ENCODE data around the gene TACC2.

The TACC2 gene

DNA sequence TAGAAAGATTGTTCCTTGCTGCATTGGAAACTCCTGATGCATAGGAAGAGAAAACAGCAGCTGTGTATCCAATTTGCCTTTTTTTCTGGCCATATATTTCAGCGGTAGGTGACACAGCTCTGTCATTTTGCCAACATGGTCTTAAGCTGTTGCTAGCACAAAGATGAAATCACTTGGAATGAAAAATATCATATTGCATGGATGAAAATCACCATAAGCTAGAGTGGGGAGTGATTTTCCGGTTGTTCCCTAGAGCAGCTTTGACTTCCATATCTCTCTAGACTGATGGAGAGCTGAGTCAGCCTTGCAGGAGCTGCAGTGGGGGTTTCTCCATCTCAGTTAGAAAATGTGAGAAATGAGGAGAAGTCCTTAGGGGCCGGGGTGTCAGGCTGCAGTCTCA lies 243.8 kb downstream of the TACC2 start:
- no peaks in the 10 kb centered on the region for H3K9me3 Mint-ChIP-seq
- no peak for DNase-seq
- peaks cover 6% of the 10 kb centered on the region for H3K4me1 Mint-ChIP-seq
- no peak overlapping the region for H3K4me3 Mint-ChIP-seq
- peaks cover 42% of the 10 kb centered on the region for H3K36me3 Mint-ChIP-seq (ENCODE audit: low read depth)
- TF ChIP-seq CTCF (IDR thresholded peaks at IDR 0.05) = no peak
- no peak overlapping the region for H3K27ac Mint-ChIP-seq
- peaks cover 3% of the 10 kb centered on the region for H3K27me3 Mint-ChIP-seq (ENCODE audit: low read depth, poor library complexity)

DNA sequence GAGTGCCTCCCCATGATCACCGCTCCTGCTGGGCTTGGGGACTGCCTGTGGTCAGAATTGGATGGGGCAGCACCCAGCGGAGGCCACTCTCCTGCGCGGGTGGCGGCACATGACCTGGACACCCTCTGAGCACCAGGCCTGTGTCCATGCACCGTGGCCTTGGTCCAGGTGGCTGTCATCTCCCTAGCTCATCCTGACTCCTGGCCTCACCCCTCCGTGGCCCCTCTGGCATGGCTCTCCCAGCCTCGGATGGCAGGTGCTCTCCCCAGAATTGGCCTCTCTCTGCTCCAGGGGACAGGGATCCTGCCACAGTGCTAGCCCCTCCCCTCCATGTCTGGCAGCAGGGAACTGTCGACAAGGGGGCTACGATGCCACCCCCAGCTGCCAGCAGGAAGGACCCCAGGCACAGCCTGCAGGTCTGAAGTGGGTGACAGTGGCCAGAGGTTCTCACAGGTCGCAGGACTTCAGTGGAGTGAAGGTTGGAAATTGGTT lies 244.9 kb downstream of the TACC2 start:
- Mint-ChIP-seq H3K4me3 (no peak overlapping the region), H3K27ac (no peak overlapping the region), H3K4me1 (peaks cover 6% of the 10 kb centered on the region), H3K27me3 (ENCODE audit: low read depth, poor library complexity) (peaks cover 3% of the 10 kb centered on the region), H3K36me3 (ENCODE audit: low read depth) (peaks cover 46% of the 10 kb centered on the region), H3K9me3 (no peaks in the 10 kb centered on the region)
- no peak for TF ChIP-seq CTCF (IDR thresholded peaks at IDR 0.05)
- no peak for DNase-seq

DNA sequence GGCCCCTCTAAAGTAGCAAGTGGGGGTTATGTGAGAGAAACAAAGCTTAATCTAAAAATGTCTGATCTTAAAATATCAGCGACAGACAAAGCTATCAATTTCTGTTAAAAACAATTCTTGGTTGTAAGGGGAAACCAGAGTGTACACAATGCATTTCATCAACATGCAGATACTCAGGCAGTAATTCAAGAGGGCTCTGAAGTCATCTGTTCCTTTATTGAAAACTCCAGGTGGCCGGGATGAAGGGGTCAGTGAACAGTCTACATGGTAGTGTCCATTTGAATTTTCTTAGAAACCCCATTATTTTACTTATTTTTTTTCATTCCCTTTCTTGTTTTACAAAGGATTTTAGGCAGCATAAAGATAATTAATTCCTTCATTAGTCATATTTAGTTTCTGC lies 245.5 kb downstream of the TACC2 start:
- Mint-ChIP-seq H3K9me3 (no peaks in the 10 kb centered on the region), H3K4me1 (peaks cover 6% of the 10 kb centered on the region), H3K36me3 (ENCODE audit: low read depth) (peaks cover 45% of the 10 kb centered on the region), H3K27me3 (ENCODE audit: low read depth, poor library complexity) (peaks cover 3% of the 10 kb centered on the region), H3K27ac (no peak overlapping the region), H3K4me3 (no peak overlapping the region)
- TF ChIP-seq CTCF (IDR thresholded peaks at IDR 0.05) = no peak
- DNase-seq = no peak

GRCh38 chr10:122236690-122237306 lies 247.8 kb downstream of the TACC2 start:
- no peaks in the 10 kb centered on the region for H3K9me3 Mint-ChIP-seq
- TF ChIP-seq CTCF (IDR thresholded peaks at IDR 0.05) = no peak
- no peak overlapping the region for H3K4me3 Mint-ChIP-seq
- peaks cover 3% of the 10 kb centered on the region for H3K27me3 Mint-ChIP-seq (ENCODE audit: low read depth, poor library complexity)
- peak overlapping the region; percentile 77 for H3K27ac Mint-ChIP-seq
- no peak for DNase-seq
- H3K36me3 Mint-ChIP-seq (ENCODE audit: low read depth) = peaks cover 52% of the 10 kb centered on the region
- peaks cover 6% of the 10 kb centered on the region for H3K4me1 Mint-ChIP-seq

DNA sequence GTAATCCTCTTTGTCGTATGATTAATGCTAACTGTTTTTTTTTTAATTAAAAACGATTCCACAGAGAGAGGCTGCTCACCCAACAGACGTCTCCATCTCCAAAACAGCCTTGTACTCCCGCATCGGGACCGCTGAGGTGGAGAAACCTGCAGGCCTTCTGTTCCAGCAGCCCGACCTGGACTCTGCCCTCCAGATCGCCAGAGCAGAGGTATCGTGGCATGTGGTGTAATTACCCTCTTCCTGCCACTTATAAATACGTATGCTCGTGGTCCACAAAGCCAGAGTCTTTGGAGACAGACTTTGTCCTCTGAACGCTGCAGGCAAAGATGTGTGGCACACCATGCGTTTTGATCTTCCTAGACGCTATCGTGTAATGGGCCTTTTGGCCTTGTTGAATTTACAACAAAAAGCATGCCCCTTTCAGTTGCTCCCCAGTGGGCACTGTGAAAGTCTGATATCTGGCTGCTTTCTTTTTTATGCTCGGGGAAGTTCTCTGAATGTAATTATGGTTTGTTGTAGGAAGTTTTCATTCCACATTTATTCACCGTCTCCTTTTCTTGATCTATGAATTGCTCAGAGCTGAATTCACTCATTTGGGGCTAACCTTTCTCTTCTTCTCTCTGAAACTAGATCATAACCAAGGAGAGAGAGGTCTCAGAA lies 248.5 kb downstream of the TACC2 start:
- Mint-ChIP-seq H3K27me3 (ENCODE audit: low read depth, poor library complexity) (peaks cover 3% of the 10 kb centered on the region), H3K36me3 (ENCODE audit: low read depth) (peaks cover 57% of the 10 kb centered on the region), H3K4me3 (no peak overlapping the region), H3K9me3 (no peaks in the 10 kb centered on the region), H3K4me1 (peaks cover 6% of the 10 kb centered on the region), H3K27ac (no peak overlapping the region)
- DNase-seq = no peak
- TF ChIP-seq CTCF (IDR thresholded peaks at IDR 0.05) = no peak

Data from nephron progenitor cell (in vitro differentiated cells).